ENCODE data around the gene POLR3K.

GRCh38 chr16:47234-47633 is 6.2 kb downstream of the POLR3K start:
- TF ChIP-seq CTCF (conservative IDR thresholded peaks at IDR 0.05) (no peak), ZFX (IDR thresholded peaks at IDR 0.05) (no peak)
